OCI-M1 (cell line): ENCODE data around the gene CXCL16.

Source experiments
- DNase-seq: peaks from one replicate; lab custom pipeline; 2025; lab: John Stamatoyannopoulos, UW

The CXCL16 gene

GRCh38 chr17:4739122-4740024, at the start of gene CXCL16, which contains the start of gene ZMYND15:
Gene CXCL16, minus strand, starts transcription at chr17:4739928. Its CDS starts 589 bp downstream, at chr17:4739339.
Gene ZMYND15, plus strand, starts transcription at chr17:4739833. Its CDS starts 716 bp downstream, at chr17:4740549.
- peak; percentile 48 for DNase-seq

GRCh38 chr17:4788807-4789700, 49.3 kb upstream of the CXCL16 start, which contains the start of gene GLTPD2:
Gene GLTPD2, plus strand, starts transcription at chr17:4788964. Its CDS starts 48 bp downstream, at chr17:4789012.
- no peak for DNase-seq

- no peak for DNase-seq
Measured at GRCh38 chr17:4788159-4788806, 48.6 kb upstream of the CXCL16 start.

- no peak for DNase-seq
Measured at GRCh38 chr17:4786516-4786915, 46.8 kb upstream of the CXCL16 start.

GRCh38 chr17:4786106-4786511, 46.4 kb upstream of the CXCL16 start, which contains the start of gene VMO1:
Gene VMO1, minus strand, starts transcription at chr17:4786364. Its CDS starts 12 bp downstream, at chr17:4786352.
- no peak for DNase-seq

GRCh38 chr17:4785311-4786105, 45.8 kb upstream of the CXCL16 start:
- no peak for DNase-seq

GRCh38 chr17:4782652-4783051, 42.9 kb upstream of the CXCL16 start:
- DNase-seq: no peak

- no peak for DNase-seq
Measured at GRCh38 chr17:4780325-4780955, 40.7 kb upstream of the CXCL16 start.

GRCh38 chr17:4777969-4778760, 38.4 kb upstream of the CXCL16 start:
- DNase-seq: no peak

GRCh38 chr17:4772235-4772613, 32.5 kb upstream of the CXCL16 start:
- DNase-seq: no peak

GRCh38 chr17:4771519-4772234, 31.9 kb upstream of the CXCL16 start, which contains the start of gene TM4SF5:
Gene TM4SF5, plus strand, starts transcription at chr17:4771886. Its CDS starts 37 bp downstream, at chr17:4771923.
- DNase-seq: no peak

GRCh38 chr17:4769628-4770027, 29.9 kb upstream of the CXCL16 start:
- DNase-seq: no peak

- DNase-seq: peak; percentile 37
Measured at GRCh38 chr17:4768298-4768697, 28.6 kb upstream of the CXCL16 start.

- DNase-seq: no peak
Measured at GRCh38 chr17:4766723-4767122, 27.0 kb upstream of the CXCL16 start.

GRCh38 chr17:4766201-4766600, 26.5 kb upstream of the CXCL16 start:
- DNase-seq: peak; percentile 28

- DNase-seq: peak; percentile 59
Measured at GRCh38 chr17:4764595-4764994, 24.9 kb upstream of the CXCL16 start.

- peak; percentile 77 for DNase-seq
Measured at GRCh38 chr17:4759776-4760236, 20.1 kb upstream of the CXCL16 start.

- no peak for DNase-seq
Measured at GRCh38 chr17:4753392-4753791, 13.7 kb upstream of the CXCL16 start.

- peak; percentile 43 for DNase-seq
Measured at GRCh38 chr17:4751932-4752331, 12.2 kb upstream of the CXCL16 start.
